Cardiac septum (tissue), 1 donor: Measurements from ENCODE around the gene EPG5. TPM values are rescaled to one million over a fixed set of nuclear protein-coding genes. Genes with fewer than 3 reads are reported as not detected.
"Not testable (repeated sequence)": the region's sequence is repeated elsewhere in the genome, so short reads cannot be mapped to it uniquely, and the experiment has no call there.

Source experiments
- DNase-seq: peaks from one replicate; pipeline ENCODE4 v3.0.0-alpha.2; 2020; ENCODE audit warnings: low spot score
- intact Hi-C: fragments of 100-400 bp; cut with DNase I; formaldehyde crosslinking; loops from one replicate; pipeline ENCODE4 v1.14.0; 2022
- long read RNA-seq: library from polyadenylated mRNA; unstranded; transcript quantifications from one replicate; pipeline ENCODE4 v2.0.0, GENCODE V29; 2021
- total RNA-seq: library from RNA; stranded (reverse); fragmentation: NEBNext Ultra II Directional; extraction: Animal tissue kit (Norgen Biotek cat#: 25700); gene quantifications from one replicate; pipeline ENCODE4 v1.2.1, GENCODE V29; 2021
- donor health status: DM: no; HTN: no; CAD: no.

The EPG5 gene, protein sequence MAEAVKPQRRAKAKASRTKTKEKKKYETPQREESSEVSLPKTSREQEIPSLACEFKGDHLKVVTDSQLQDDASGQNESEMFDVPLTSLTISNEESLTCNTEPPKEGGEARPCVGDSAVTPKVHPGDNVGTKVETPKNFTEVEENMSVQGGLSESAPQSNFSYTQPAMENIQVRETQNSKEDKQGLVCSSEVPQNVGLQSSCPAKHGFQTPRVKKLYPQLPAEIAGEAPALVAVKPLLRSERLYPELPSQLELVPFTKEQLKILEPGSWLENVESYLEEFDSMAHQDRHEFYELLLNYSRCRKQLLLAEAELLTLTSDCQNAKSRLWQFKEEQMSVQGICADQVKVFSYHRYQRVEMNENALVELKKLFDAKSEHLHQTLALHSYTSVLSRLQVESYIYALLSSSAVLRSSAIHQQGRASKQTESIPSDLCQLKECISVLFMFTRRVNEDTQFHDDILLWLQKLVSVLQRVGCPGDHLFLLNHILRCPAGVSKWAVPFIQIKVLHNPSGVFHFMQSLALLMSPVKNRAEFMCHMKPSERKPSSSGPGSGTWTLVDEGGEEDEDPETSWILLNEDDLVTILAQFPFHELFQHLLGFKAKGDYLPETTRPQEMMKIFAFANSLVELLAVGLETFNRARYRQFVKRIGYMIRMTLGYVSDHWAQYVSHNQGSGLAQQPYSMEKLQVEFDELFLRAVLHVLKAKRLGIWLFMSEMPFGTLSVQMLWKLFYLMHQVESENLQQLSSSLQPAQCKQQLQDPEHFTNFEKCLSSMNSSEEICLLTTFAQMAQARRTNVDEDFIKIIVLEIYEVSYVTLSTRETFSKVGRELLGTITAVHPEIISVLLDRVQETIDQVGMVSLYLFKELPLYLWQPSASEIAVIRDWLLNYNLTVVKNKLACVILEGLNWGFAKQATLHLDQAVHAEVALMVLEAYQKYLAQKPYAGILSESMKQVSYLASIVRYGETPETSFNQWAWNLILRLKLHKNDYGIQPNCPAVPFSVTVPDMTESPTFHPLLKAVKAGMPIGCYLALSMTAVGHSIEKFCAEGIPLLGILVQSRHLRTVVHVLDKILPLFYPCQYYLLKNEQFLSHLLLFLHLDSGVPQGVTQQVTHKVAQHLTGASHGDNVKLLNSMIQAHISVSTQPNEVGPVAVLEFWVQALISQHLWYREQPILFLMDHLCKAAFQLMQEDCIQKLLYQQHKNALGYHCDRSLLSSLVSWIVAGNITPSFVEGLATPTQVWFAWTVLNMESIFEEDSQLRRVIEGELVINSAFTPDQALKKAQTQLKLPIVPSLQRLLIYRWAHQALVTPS (N-terminal part only)
- 16.7 TPM for total RNA-seq
- long read RNA-seq, partial matches to known transcripts = 6 of 10 reads
- long read RNA-seq, other reads (novel, unspliced or antisense) = 4 of 10 reads

- peak; percentile 98 for DNase-seq
- intact Hi-C loops = loop anchor here (5.0 kb wide), 1 partner anchor 105 kb away; the partner anchor contains the start of gene PSTPIP2
Observed at GRCh38 chr18:45967007-45967706, at the start of gene EPG5. TSS of gene EPG5 (minus strand) at chr18:45967329. CDS start at chr18:45967239, 90 bp downstream.

GRCh38 chr18:46013484-46014189 lies 46.5 kb upstream of the EPG5 start:
- intact Hi-C loops = no loop called here
- DNase-seq = no peak

DNA sequence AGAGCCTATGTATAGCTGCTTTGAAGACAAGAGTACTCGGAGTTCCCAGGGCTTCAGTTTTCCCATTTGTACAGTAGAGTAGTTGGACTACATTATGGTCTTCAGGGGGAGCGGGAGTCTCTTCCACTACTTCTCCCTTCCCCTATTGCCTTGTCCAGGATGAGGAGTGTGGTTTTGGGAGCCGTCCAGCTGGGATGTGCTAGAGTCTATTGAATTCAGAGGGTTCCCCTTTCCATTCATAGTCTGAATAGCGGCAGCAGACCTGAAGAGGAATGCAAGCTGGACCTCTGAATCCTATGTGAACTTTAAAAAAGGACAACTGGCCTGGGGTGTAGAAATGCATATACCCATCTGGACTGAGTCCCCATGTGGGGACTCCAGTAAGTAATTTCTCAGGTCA lies 43.5 kb upstream of the EPG5 start:
- intact Hi-C loops = no loop called here
- DNase-seq = no peak

- intact Hi-C loops = no loop called here
- DNase-seq = no peak
Observed at GRCh38 chr18:46010050-46010449, 42.9 kb upstream of the EPG5 start.

GRCh38 chr18:46009125-46009840 lies 42.2 kb upstream of the EPG5 start:
- DNase-seq = no peak
- intact Hi-C loops = no loop called here

DNA sequence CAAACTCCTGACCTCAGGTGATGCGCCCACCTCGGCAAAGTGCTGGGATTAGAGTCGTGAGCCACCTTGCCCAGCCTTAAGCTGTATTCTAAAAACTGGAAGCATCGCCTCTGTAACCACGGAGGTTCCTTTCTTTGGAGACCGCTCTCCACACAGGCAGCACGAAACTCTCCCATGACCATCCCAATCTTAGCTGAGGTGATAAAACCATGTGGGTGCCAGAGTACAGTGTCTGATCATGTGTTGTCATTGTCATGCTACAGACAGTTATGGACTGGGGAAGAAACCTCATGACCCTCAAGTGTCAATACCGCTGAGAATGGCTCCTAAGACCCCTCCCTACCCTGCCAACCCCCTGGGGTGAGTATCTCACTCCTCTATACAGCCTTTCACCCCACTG lies 41.4 kb upstream of the EPG5 start:
- DNase-seq = no peak
- intact Hi-C loops = no loop called here

GRCh38 chr18:46007165-46007564 lies 40.0 kb upstream of the EPG5 start:
- intact Hi-C loops = no loop called here
- DNase-seq = no peak

GRCh38 chr18:46002934-46003333 lies 35.8 kb upstream of the EPG5 start:
- intact Hi-C loops = no loop called here
- no peak for DNase-seq

GRCh38 chr18:46001892-46002291 lies 34.8 kb upstream of the EPG5 start:
- intact Hi-C loops = no loop called here
- DNase-seq = no peak

- intact Hi-C loops = no loop called here
- no peak for DNase-seq
Observed at GRCh38 chr18:46001074-46001473, 33.9 kb upstream of the EPG5 start.

DNA sequence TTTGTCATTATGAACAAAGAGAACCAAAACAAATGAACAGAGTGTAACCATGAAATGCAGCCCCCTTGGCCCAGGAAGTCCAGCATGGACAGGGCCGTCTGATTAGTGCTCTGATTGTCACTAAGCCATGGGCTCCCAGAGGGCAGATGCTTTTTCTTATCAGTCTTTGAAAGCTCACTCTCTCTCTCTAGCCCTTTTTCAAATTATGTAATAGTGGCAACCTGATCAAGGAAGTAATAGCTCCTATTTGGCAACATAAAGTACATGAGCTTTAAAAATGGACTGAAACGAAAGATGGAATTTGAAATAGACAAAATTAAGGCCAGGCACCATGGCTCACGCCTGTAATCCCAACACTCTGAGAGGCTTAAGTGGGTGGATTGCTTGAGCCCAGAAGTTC lies 32.4 kb upstream of the EPG5 start:
- intact Hi-C loops = no loop called here
- no peak for DNase-seq

GRCh38 chr18:45998244-45998643 lies 31.1 kb upstream of the EPG5 start:
- no peak for DNase-seq
- intact Hi-C loops = no loop called here

DNA sequence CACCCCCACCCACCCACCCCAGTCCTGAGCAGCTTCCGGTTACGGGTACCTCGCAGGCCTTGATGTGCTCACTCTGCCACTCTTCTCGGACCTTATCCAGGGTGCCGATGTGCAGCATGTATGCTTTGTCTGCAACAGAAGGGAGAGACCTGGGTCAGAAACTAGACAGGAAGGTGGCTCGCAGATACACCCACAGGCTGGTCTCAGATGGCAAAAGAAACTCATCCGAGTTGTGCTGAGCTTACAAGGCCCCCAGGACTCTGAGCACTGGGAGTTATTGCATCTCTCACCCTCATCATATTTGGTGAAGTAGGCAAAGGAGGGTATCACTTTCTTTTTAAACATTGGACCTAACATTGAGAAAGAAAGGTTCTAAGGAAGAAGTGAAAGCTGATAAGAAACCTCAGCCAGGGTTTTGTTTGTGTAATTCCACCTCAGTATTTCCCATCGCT lies 30.6 kb upstream of the EPG5 start:
- DNase-seq = no peak
- intact Hi-C loops = no loop called here

GRCh38 chr18:45995461-45995860 lies 28.3 kb upstream of the EPG5 start:
- DNase-seq = no peak
- intact Hi-C loops = no loop called here

DNA sequence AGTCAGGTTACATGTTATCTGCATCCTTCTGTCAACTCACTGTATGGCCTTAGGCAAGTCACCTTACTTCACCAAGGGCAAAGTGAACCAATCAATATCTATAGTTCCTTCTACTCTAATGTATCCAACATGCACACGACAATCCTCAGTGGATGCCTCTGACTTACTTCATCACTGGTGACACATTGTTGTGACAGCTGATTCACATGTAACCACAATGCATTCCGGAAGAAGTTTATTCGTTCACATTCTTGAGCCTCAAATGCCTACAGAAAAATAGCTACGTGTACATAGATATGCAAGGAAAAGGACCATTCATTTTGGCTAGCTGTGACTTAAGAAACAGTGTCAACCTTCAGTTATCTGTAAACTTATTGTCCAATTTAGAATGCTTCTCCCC lies 26.3 kb upstream of the EPG5 start:
- DNase-seq = no peak
- intact Hi-C loops = no loop called here

DNA sequence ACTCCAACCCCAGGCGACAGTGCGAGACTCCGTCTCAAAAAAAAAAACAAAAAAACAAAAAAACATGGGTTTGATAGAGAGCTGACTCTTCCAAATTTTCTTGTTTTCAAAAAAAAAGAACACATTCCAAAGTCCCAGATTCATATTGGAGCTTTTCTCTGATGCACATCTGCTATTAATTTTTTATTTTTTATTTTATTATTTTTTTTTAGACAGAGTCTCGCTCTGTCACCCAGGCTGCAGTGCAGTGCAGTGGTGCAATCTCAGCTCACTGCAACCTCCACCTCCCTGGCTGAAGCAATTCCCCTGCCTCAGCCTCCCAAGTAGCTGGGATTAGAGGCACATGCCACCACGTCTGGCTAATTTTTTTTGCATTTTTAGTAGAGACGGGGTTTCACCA lies 25.4 kb upstream of the EPG5 start:
- intact Hi-C loops, DNase-seq: not testable (repeated sequence)

- DNase-seq = no peak
- intact Hi-C loops = no loop called here
Observed at GRCh38 chr18:45991788-45992187, 24.7 kb upstream of the EPG5 start.
